GM18502 (cell line): ENCODE data around the gene ARMH4.

Source experiments
- ATAC-seq: cut with Tn5 transposase; IDR thresholded peaks from one replicate; pipeline ENCODE4 v1.9.1; 2021; ENCODE audit warnings: mild to moderate bottlenecking; ENCODE audit not compliant: unreplicated experiment, poor library complexity

ARMH4 gene

GRCh38 chr14:58104808-58105207 lies 47.2 kb downstream of the ARMH4 start:
- ATAC-seq: no peak

DNA sequence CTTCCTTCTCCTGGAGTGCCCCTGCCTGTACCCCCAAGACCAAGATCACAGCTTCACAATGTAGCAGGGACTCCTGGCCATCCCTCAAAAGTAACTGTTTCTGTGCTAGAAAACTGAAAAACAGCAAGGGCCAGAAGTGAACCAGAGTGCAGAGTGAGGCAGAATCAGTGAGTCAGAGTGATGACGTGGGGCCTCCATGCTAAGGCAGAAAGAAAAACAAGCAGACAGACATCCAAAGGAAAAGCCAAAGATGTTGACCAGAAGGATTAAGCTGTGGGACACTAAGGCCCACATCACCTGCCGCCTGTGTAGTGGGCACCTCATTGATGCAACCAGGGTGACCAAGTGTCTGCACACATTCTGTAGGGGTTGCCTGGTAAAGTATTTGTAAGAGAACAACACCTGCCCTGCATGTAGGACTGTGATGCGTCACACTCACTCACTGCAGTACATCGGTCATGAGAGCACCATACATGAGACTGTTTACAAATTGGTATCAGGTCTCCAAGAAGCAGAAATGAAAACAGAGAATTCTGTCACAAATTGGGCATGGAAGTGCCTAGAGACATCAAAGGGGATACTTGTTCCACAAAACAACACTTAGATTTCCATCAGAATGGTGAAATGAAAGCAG lies 51.2 kb downstream of the ARMH4 start:
- ATAC-seq: no peak

DNA sequence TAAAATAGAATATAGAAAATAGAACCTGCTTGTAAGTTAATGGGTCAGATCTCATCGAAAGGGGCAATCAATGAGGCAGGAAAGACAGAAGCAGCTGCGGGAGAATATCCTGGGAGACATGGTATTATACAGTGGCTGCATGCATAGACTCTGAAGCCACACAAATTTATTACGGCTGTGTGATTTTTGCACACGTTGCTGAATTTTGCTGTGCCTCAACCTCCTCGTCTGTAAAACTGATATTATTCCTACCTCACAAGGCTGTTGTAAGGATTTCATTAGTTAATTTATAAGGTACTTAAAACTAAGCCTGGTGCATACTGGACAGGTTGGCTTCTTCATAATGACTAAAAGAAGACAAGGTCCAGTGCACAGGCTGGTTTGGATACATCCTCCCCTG lies 52.3 kb downstream of the ARMH4 start:
- no peak for ATAC-seq

- no peak for ATAC-seq
These were observed 53.5 kb downstream of the ARMH4 start for GRCh38 chr14:58098507-58098906.

- no peak for ATAC-seq
These were observed 55.3 kb downstream of the ARMH4 start for GRCh38 chr14:58096731-58097130.

DNA sequence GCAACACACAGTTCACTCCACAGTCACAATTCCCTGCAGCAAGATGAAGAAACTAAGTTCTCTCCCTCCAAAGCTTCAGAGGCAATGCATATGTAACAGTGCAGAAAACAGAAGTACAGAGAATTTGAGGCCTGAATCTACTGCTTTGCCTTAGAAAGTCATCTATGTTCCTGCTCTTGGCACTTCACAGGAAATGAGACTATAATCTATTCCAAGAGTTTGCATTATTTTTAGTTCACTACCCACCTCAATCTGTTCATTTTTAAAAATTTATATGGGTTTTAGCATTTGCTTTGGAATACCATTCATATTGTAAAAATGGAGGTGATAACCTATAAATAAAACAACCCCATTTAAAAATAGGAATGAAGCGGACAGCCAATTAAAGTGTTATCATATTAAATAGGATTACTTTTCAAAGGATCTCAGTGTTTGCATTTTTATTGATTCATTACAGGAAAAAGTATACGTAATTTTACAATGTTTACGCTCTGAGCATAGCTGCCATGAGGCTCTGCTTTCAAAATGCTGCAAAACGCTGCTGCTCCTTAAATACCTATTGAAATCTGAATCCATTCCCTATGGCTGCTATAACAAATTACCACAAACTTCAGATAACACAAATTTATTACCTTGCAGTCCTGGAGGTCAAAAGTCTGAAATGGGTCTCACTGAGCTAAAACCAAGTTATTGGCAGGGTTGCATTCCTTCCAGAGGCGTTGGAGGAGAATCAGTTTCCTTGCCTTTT lies 60.0 kb downstream of the ARMH4 start:
- ATAC-seq: no peak

GRCh38 chr14:58089612-58090011 lies 62.4 kb downstream of the ARMH4 start:
- ATAC-seq: no peak

DNA sequence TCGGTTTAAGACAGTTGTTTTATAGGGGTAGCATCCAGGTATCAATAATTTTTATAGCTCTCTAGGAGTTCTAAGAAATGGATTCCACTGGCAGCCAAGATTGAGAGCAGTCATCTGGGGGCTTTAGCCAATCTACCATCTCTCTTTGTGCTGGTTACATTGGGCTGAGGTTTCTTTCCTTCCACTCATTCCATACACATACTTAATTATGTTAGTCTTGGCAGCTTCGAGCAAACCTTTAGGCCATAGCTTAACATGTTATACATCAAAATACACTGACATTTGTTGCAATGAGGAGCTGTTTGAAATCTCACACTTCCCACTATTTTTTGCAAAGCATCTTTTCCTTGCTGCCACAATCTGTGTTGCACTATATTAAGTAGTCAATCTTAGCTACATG lies 63.1 kb downstream of the ARMH4 start:
- no peak for ATAC-seq

- ATAC-seq: no peak
These were observed 66.1 kb downstream of the ARMH4 start for GRCh38 chr14:58085877-58086276.

DNA sequence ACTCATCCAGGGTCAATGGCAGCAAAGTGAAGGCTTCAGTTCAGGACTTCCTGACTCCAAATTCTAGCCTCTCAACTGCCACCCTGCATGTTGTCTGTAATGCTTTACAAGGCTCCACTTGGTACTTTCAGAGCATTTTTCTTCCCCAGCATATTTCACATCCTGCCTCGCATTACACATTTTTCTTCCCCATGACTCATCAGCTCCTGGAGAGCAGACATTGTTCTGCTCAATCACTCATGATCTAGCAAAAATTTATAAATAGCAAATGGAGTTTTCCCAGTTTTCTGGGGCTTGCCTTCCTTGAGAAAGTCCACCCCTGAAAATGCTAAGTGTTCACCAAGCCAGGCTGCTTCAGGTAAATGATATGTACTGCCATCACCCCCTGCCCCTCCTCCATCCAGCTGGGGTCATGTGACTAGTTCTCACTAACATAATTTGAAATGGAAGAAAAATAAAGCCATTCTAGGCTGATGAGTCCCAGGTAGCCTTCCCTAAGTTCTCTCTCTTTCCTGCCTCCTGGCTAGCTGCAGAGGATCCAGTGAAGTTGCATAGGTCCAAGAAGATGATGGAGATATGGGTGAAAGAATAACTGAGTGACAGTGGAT lies 69.4 kb downstream of the ARMH4 start:
- ATAC-seq: no peak

GRCh38 chr14:58082011-58082410 lies 70.0 kb downstream of the ARMH4 start:
- ATAC-seq: no peak

GRCh38 chr14:58078471-58078870 lies 73.5 kb downstream of the ARMH4 start:
- no peak for ATAC-seq

DNA sequence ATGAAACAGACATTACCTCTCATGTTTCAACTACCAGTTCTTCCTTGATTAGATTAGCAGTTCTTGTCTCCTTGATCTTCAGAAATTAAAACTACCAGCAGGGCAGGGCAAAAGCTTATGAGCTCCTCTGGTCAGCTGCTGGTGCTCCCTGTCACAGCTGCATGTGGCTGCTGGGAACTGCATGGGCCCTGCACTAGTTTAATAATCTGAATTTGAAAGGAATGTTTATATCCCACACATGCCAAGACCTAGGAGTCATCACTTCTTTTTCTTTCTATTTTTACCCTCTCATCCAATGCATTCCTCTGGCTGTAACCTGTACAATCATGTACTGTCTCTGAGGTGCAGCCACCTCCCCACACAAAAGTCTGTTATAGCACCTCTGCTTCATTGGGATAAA lies 73.9 kb downstream of the ARMH4 start:
- no peak for ATAC-seq

DNA sequence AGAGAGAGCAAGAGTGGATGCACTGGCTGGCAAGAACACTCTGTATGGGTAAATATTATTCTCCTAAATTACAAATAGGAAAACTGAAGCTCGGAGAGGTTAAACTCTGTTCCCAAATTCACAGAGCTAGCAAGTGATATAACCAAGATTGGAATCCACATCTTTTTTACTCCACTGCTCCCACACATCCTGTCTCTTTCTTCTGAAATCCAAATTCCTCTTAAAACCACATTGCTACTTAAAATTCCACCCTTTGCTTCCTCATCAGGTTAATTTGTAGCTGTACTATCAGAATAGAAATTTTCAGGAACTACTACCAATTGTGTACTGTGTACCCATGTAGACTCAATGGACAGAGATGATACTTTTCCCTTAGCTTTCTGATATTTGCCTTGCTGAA lies 74.4 kb downstream of the ARMH4 start:
- ATAC-seq: no peak

- no peak for ATAC-seq
These were observed 78.5 kb downstream of the ARMH4 start for GRCh38 chr14:58073516-58073915.

GRCh38 chr14:58072288-58073071 lies 79.5 kb downstream of the ARMH4 start:
- ATAC-seq: peak; percentile 85

GRCh38 chr14:58071341-58071740 lies 80.7 kb downstream of the ARMH4 start:
- no peak for ATAC-seq

- no peak for ATAC-seq
These were observed 83.7 kb downstream of the ARMH4 start for GRCh38 chr14:58068306-58068705.

GRCh38 chr14:58066115-58066514 lies 85.9 kb downstream of the ARMH4 start:
- ATAC-seq: no peak

GRCh38 chr14:58061581-58061980 lies 90.4 kb downstream of the ARMH4 start:
- no peak for ATAC-seq

DNA sequence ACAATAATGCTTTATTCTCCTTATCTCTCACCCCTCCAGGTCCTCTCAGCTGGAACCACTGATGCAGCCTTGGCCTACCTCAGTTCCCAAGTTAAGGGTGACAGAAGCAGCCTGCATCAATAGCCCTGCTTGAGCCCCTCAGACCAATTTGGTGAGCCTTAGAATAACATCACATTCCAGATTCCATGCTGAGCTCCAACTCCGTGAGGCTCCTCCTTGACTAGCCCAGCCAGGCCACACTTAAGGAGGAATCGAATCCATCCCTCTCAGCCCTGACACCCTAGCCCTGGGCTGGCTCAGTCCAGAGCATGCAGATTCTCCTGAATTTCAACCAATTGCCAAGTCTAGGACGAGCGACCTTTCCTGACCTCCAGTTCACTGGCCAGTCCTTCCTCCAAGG lies 91.1 kb downstream of the ARMH4 start:
- ATAC-seq: no peak
